SK-N-MC (cell line): ENCODE data around the gene VIPR2.

Experiments
- DNase-seq: peaks from one replicate; pipeline ENCODE4 v3.0.0-alpha.2; 2011; ENCODE audit warnings: low read depth, low spot score
- H3K27ac ChIP-seq: fragments of 200-600 bp; sonication (generic); 2 replicates; pipeline ENCODE4 v1.5.1; 2016; ENCODE audit warnings: mixed run types
- H3K36me3 ChIP-seq: fragments of 200-600 bp; sonication (generic); 2 replicates; pipeline ENCODE4 v1.6.1; 2017; ENCODE audit warnings: antibody characterized with exemption, low read length, mixed read lengths; ENCODE audit not compliant: insufficient read depth
- H3K4me3 ChIP-seq: fragments of 200-600 bp; sonication (generic); 2 replicates; pipeline ENCODE4 v1.5.1; 2016
- H3K9ac ChIP-seq: fragments of 200-600 bp; sonication (generic); 2 replicates; pipeline ENCODE4 v1.8.0; 2017; ENCODE audit warnings: mixed run types, mixed read lengths; ENCODE audit not compliant: insufficient read length
- H3K9me3 ChIP-seq: fragments of 200-600 bp; sonication (generic); 2 replicates; pipeline ENCODE4 v1.6.1; 2017; ENCODE audit warnings: low read depth, mild to moderate bottlenecking, antibody characterized with exemption, low read length, moderate library complexity, mixed read lengths
- EZH2 ChIP-seq: fragments of 200-600 bp; sonication (generic); IDR thresholded peaks from one replicate; pipeline ENCODE4 v1.6.1; 2017; ENCODE audit warnings: antibody characterized with exemption
- FOXP2 ChIP-seq: optimal IDR thresholded peaks from 2 replicates; pipeline ENCODE3; 2011; ENCODE audit warnings: mild to moderate bottlenecking, moderate library complexity; ENCODE audit not compliant: insufficient read depth; ENCODE audit errors: extremely low read length, control extremely low read depth
- POLR2AphosphoS5 ChIP-seq: IDR thresholded peaks from 2 replicates; pipeline ENCODE4 v1.6.1; 2012; ENCODE audit warnings: mild to moderate bottlenecking, low read depth, low read length, borderline replicate concordance

Gene VIPR2

GRCh38 chr7:159063046-159063840 is 81.4 kb downstream of the VIPR2 start:
- Histone ChIP-seq H3K9me3 (no peaks in the 10 kb centered on the region), H3K36me3 (no peaks in the 10 kb centered on the region), H3K9ac (no peak overlapping the region), H3K4me3 (no peak overlapping the region), H3K27ac (no peak overlapping the region)
- no peak for DNase-seq
- TF ChIP-seq FOXP2 (no peak), EZH2 (no peak)

- Histone ChIP-seq H3K9ac (no peak overlapping the region), H3K27ac (no peak overlapping the region), H3K9me3 (no peaks in the 10 kb centered on the region), H3K36me3 (no peaks in the 10 kb centered on the region), H3K4me3 (no peak overlapping the region)
- TF ChIP-seq EZH2 (no peak), FOXP2 (no peak), POLR2AphosphoS5 (no peak)
- no peak for DNase-seq
Measured at GRCh38 chr7:159062569-159062968, 82.1 kb downstream of the VIPR2 start.

GRCh38 chr7:159061674-159062212 is 82.9 kb downstream of the VIPR2 start:
- Histone ChIP-seq H3K4me3 (no peak overlapping the region), H3K36me3 (no peaks in the 10 kb centered on the region), H3K9ac (no peak overlapping the region), H3K9me3 (no peaks in the 10 kb centered on the region), H3K27ac (no peak overlapping the region)
- no peak for DNase-seq
- TF ChIP-seq EZH2 (no peak), FOXP2 (no peak), POLR2AphosphoS5 (no peak)

GRCh38 chr7:159061209-159061608 is 83.5 kb downstream of the VIPR2 start:
- H3K4me3 ChIP-seq = no peak overlapping the region
- no peak for DNase-seq
- H3K9ac ChIP-seq = no peak overlapping the region
- no peak for TF ChIP-seq EZH2
- TF ChIP-seq POLR2AphosphoS5 = no peak
- no peak for TF ChIP-seq FOXP2
- H3K36me3 ChIP-seq = no peaks in the 10 kb centered on the region
- no peaks in the 10 kb centered on the region for H3K9me3 ChIP-seq
- no peak overlapping the region for H3K27ac ChIP-seq

- no peak overlapping the region for H3K9ac ChIP-seq
- H3K4me3 ChIP-seq = no peak overlapping the region
- no peaks in the 10 kb centered on the region for H3K36me3 ChIP-seq
- no peak for DNase-seq
- no peak overlapping the region for H3K27ac ChIP-seq
- H3K9me3 ChIP-seq = no peaks in the 10 kb centered on the region
- no peak for TF ChIP-seq POLR2AphosphoS5
Measured at GRCh38 chr7:159060440-159060839, 84.2 kb downstream of the VIPR2 start.

GRCh38 chr7:159059629-159060028 is 85.0 kb downstream of the VIPR2 start:
- H3K4me3 ChIP-seq = no peak overlapping the region
- no peaks in the 10 kb centered on the region for H3K9me3 ChIP-seq
- no peak for DNase-seq
- H3K36me3 ChIP-seq = no peaks in the 10 kb centered on the region
- no peak for TF ChIP-seq FOXP2
- no peak for TF ChIP-seq POLR2AphosphoS5
- no peak for TF ChIP-seq EZH2
- no peak overlapping the region for H3K9ac ChIP-seq
- no peak overlapping the region for H3K27ac ChIP-seq

- H3K9ac ChIP-seq = no peak overlapping the region
- no peaks in the 10 kb centered on the region for H3K36me3 ChIP-seq
- H3K9me3 ChIP-seq = no peaks in the 10 kb centered on the region
- no peak overlapping the region for H3K4me3 ChIP-seq
- no peak overlapping the region for H3K27ac ChIP-seq
- no peak for DNase-seq
- TF ChIP-seq EZH2 (no peak), FOXP2 (no peak), POLR2AphosphoS5 (no peak)
Measured at GRCh38 chr7:159057647-159058046, 87.0 kb downstream of the VIPR2 start.

- H3K27ac ChIP-seq = no peak overlapping the region
- no peak overlapping the region for H3K9ac ChIP-seq
- no peak for DNase-seq
- no peaks in the 10 kb centered on the region for H3K9me3 ChIP-seq
- H3K4me3 ChIP-seq = no peak overlapping the region
- H3K36me3 ChIP-seq = no peaks in the 10 kb centered on the region
- TF ChIP-seq POLR2AphosphoS5 (no peak), FOXP2 (no peak), EZH2 (no peak)
Measured at GRCh38 chr7:159056737-159057136, 87.9 kb downstream of the VIPR2 start.

- TF ChIP-seq POLR2AphosphoS5 (no peak), EZH2 (no peak), FOXP2 (no peak)
- Histone ChIP-seq H3K9ac (no peak overlapping the region), H3K4me3 (no peak overlapping the region), H3K36me3 (no peaks in the 10 kb centered on the region), H3K9me3 (no peaks in the 10 kb centered on the region), H3K27ac (no peak overlapping the region)
- no peak for DNase-seq
Measured at GRCh38 chr7:159051916-159052315, 92.8 kb downstream of the VIPR2 start.
